Trophoblast cell (in vitro differentiated cells and primary cell): ENCODE results near the gene GLP2R.

ENCODE experiments used
- DNase-seq, 2 donors: peaks; one replicate each; pipeline ENCODE4 v3.0.0-alpha.2; 2016
- H2AFZ ChIP-seq: 2 replicates; pipeline ENCODE4 v1.6.1; 2013; ENCODE audit warnings: low read length, moderate library complexity, mild to moderate bottlenecking; ENCODE audit not compliant: insufficient read depth, poor library complexity
- H2AK5ac ChIP-seq: 2 replicates; pipeline ENCODE4 v1.6.1; 2013; ENCODE audit warnings: mild to moderate bottlenecking, low read length
- H2BK120ac ChIP-seq: 2 replicates; pipeline ENCODE4 v1.6.1; 2013; ENCODE audit warnings: low read length, mild to moderate bottlenecking, moderate library complexity; ENCODE audit not compliant: insufficient read depth, poor library complexity
- H2BK12ac ChIP-seq: 2 replicates; pipeline ENCODE4 v1.6.1; 2013; ENCODE audit warnings: mild to moderate bottlenecking, low read length, moderate library complexity
- H2BK5ac ChIP-seq: 2 replicates; pipeline ENCODE4 v1.6.1; 2013; ENCODE audit warnings: low read length, low read depth, moderate library complexity, mild to moderate bottlenecking; ENCODE audit not compliant: poor library complexity
- H3K14ac ChIP-seq: 2 replicates; pipeline ENCODE4 v1.6.1; 2013; ENCODE audit warnings: mild to moderate bottlenecking, low read length
- H3K18ac ChIP-seq: 2 replicates; pipeline ENCODE4 v1.6.1; 2013; ENCODE audit warnings: mild to moderate bottlenecking, low read length
- H3K23ac ChIP-seq: 2 replicates; pipeline ENCODE4 v1.6.1; 2013; ENCODE audit warnings: low read length
- H3K27ac ChIP-seq: 2 replicates; pipeline ENCODE4 v1.5.1; 2013; ENCODE audit warnings: low read depth, mild to moderate bottlenecking, inconsistent platforms, low read length, moderate library complexity
- H3K27me3 ChIP-seq: 2 replicates; pipeline ENCODE4 v1.6.1; 2013; ENCODE audit warnings: inconsistent platforms, mild to moderate bottlenecking, low read length, moderate library complexity; ENCODE audit not compliant: insufficient read depth
- H3K36me3 ChIP-seq, 2 experiments: 1 replicate in 1 of 2; 2 replicates in 1 of 2; pipeline ENCODE4 v1.6.1; 2013; ENCODE audit warnings: low read length in 2 of 2, mild to moderate bottlenecking in 2 of 2, moderate library complexity in 1 of 2; ENCODE audit not compliant: insufficient read depth in 2 of 2, control insufficient read depth in 1 of 2
- H3K4ac ChIP-seq: 2 replicates; pipeline ENCODE4 v1.6.1; 2013; ENCODE audit warnings: low read depth, mild to moderate bottlenecking, low read length, moderate library complexity
- H3K4me1 ChIP-seq, 2 experiments: 1 replicate in 1 of 2; 2 replicates in 1 of 2; pipeline ENCODE4 v1.6.1; 2013; ENCODE audit warnings: low read length in 2 of 2, mild to moderate bottlenecking in 2 of 2, moderate library complexity in 1 of 2; ENCODE audit not compliant: insufficient read depth in 2 of 2, control insufficient read depth in 1 of 2
- H3K4me2 ChIP-seq: 2 replicates; pipeline ENCODE4 v1.6.1; 2013; ENCODE audit warnings: inconsistent platforms, mild to moderate bottlenecking, low read length, moderate library complexity
- H3K4me3 ChIP-seq: 2 replicates; pipeline ENCODE4 v1.5.1; 2013; ENCODE audit warnings: mild to moderate bottlenecking, low read depth, low read length, inconsistent platforms
- H3K79me1 ChIP-seq: one replicate; pipeline ENCODE4 v1.6.1; 2013; ENCODE audit warnings: low read length
- H3K79me2 ChIP-seq: 2 replicates; pipeline ENCODE4 v1.6.1; 2013; ENCODE audit warnings: low read length, mild to moderate bottlenecking; ENCODE audit not compliant: control insufficient read depth, insufficient read depth, poor library complexity
- H3K9ac ChIP-seq: 2 replicates; pipeline ENCODE4 v1.6.1; 2013; ENCODE audit warnings: mild to moderate bottlenecking, low read length
- H3K9me3 ChIP-seq: 2 replicates; pipeline ENCODE4 v1.6.1; 2013; ENCODE audit warnings: low read depth, mild to moderate bottlenecking, control low read depth, inconsistent platforms, low read length; ENCODE audit not compliant: insufficient read depth
- H4K12ac ChIP-seq: 2 replicates; pipeline ENCODE4 v1.6.1; 2013; ENCODE audit warnings: low read depth, mild to moderate bottlenecking, low read length, moderate library complexity
- H4K8ac ChIP-seq: 2 replicates; pipeline ENCODE4 v1.6.1; 2013; ENCODE audit warnings: low read depth, mild to moderate bottlenecking, low read length, moderate library complexity
- H4K91ac ChIP-seq: one replicate; pipeline ENCODE4 v1.6.1; 2013; ENCODE audit warnings: low read depth, mild to moderate bottlenecking, low read length, moderate library complexity
- WGBS: extraction: QIAGEN DNeasy Blood & Tissue Kit; methylation state at CpG from one replicate; pipeline ENCODE4 v1.1.7; 2013; ENCODE audit warnings: missing lambda C conversion rate; ENCODE audit not compliant: insufficient read length, insufficient coverage; ENCODE audit errors: extremely low coverage; 5-methylcytosine and 5-hydroxymethylcytosine counted together

The GLP2R gene

DNA sequence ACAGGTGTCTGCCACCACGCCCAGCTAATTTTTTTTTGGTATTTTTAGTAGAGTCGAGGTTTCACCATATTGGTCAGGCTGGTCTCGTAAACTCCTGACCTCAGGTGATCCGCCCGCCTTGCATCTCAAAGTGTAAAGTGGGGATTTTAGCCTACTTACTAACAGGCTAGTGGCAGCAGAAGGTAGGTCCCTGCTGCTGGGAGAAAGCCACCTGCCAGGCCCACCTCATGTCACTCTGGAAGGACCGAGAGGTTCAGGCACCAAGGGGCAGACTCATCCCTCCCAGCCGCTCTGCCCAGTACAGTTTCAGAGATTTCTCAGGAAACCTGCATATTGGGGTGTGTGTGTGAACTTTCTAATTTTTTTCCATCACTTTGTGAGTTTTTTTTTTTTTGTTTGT, 81.4 kb downstream of the GLP2R start:
- H3K27me3 ChIP-seq = no peaks in the 10 kb centered on the region
- no peak overlapping the region for H2BK5ac ChIP-seq
- H3K4ac ChIP-seq = no peak overlapping the region
- DNase-seq = no peak
- no peak overlapping the region for H2AFZ ChIP-seq
- H3K36me3 ChIP-seq = peaks cover 0 to 2% of the 10 kb centered on the region in 2 experiments
- no peak overlapping the region for H3K23ac ChIP-seq
- no peak overlapping the region for H2AK5ac ChIP-seq
- H3K4me3 ChIP-seq = no peak overlapping the region
- H3K4me2 ChIP-seq = no peak overlapping the region
- no peak overlapping the region for H4K12ac ChIP-seq
- H2BK12ac ChIP-seq = no peak overlapping the region
- no peaks in the 10 kb centered on the region for H3K9me3 ChIP-seq
- H3K79me1 ChIP-seq = no peaks in the 10 kb centered on the region
- H3K9ac ChIP-seq = no peak overlapping the region
- peaks cover 8 to 9% of the 10 kb centered on the region in 2 experiments for H3K4me1 ChIP-seq
- no peak overlapping the region for H2BK120ac ChIP-seq
- H4K8ac ChIP-seq = no peak overlapping the region
- H3K14ac ChIP-seq = no peak overlapping the region
- WGBS = no CpG with 5 or more reads among the region's 7 CpGs
- H4K91ac ChIP-seq = no peak overlapping the region
- no peaks in the 10 kb centered on the region for H3K79me2 ChIP-seq
- no peak overlapping the region for H3K18ac ChIP-seq
- no peak overlapping the region for H3K27ac ChIP-seq

DNA sequence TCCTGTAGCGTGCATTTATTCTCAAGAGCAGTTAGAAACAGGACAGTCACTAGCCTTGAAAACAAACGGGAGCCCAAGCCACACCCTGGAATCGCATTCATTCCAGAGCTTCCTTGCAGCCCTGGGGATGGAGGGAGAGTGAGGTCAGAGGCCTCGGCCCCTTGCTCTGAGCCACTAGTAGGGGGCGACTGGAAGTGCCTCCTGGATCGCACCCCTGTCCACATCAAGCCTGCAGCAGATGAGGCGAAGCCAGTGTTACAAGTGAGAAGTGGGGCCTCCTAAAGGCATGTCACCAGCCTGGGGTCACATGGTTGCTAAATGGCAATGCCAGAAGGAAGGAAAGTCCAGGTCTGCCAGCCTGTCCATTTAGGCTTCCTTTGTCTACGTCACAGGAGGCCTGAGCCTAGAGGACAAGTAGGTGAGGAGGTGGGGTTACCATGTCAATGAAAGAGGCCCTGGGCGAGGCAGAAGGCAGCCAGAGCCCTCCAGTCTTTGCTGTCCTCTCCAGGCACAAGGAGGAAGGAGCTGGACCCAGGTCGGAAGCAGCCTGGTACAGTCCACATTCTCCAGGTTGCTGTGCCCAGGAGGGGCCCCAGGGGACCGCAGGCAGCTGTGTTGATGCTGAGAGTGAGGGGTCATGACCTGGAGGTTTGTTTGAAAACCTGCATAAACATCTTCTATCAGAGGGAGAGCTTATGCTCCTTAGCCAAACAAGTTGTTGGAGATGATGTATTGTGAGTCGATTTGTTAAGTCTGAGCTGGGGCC, 82.3 kb downstream of the GLP2R start:
- no peak overlapping the region for H3K4me2 ChIP-seq
- no peak overlapping the region for H3K4ac ChIP-seq
- H3K18ac ChIP-seq = no peak overlapping the region
- H3K27me3 ChIP-seq = no peaks in the 10 kb centered on the region
- WGBS = no CpG with 5 or more reads among the region's 12 CpGs
- no peak overlapping the region for H2BK5ac ChIP-seq
- H2BK12ac ChIP-seq = peak overlapping the region; percentile 29
- H3K36me3 ChIP-seq = peaks cover 0 to 7% of the 10 kb centered on the region in 2 experiments
- no peak overlapping the region for H3K4me3 ChIP-seq
- H4K8ac ChIP-seq = no peak overlapping the region
- no peaks in the 10 kb centered on the region for H3K79me1 ChIP-seq
- H2AFZ ChIP-seq = no peak overlapping the region
- no peak overlapping the region for H4K91ac ChIP-seq
- H3K14ac ChIP-seq = no peak overlapping the region
- no peak overlapping the region for H2AK5ac ChIP-seq
- H3K79me2 ChIP-seq = no peaks in the 10 kb centered on the region
- H4K12ac ChIP-seq = no peak overlapping the region
- no peaks in the 10 kb centered on the region for H3K9me3 ChIP-seq
- DNase-seq = peak in 1 of 2 donors; percentile 49
- no peak overlapping the region for H3K23ac ChIP-seq
- peaks cover 8 to 9% of the 10 kb centered on the region in 2 experiments for H3K4me1 ChIP-seq
- no peak overlapping the region for H3K9ac ChIP-seq
- H2BK120ac ChIP-seq = no peak overlapping the region
- no peak overlapping the region for H3K27ac ChIP-seq

DNA sequence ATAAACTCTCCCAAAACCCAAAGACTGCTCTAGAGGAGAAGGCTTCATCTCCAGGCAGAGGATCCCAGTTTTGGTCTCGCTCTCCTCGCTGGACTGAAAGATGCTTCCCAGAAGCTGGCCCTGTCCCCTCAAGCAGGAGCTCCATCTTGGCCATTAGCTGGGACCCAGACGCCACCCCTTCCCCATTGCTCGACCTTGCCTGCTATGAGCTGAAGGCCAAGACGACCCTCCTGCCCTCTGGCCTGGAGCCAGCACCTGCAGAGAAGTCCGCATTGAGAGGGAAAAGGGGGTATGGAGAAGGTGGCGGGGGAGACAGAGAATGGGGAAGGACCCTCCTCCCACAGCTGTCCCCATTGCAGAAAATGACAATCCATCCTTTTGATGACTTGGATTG, 82.9 kb downstream of the GLP2R start:
- H2BK5ac ChIP-seq = no peak overlapping the region
- H3K9me3 ChIP-seq = no peaks in the 10 kb centered on the region
- H2AK5ac ChIP-seq = no peak overlapping the region
- no peaks in the 10 kb centered on the region for H3K79me2 ChIP-seq
- no peak overlapping the region for H2BK120ac ChIP-seq
- H3K36me3 ChIP-seq = peaks cover 3 to 11% of the 10 kb centered on the region in 2 experiments
- no peak overlapping the region for H3K23ac ChIP-seq
- H3K14ac ChIP-seq = no peak overlapping the region
- H4K12ac ChIP-seq = no peak overlapping the region
- H3K9ac ChIP-seq = no peak overlapping the region
- no peak overlapping the region for H2BK12ac ChIP-seq
- no peak overlapping the region for H2AFZ ChIP-seq
- no CpG with 5 or more reads among the region's 7 CpGs for WGBS
- no peaks in the 10 kb centered on the region for H3K27me3 ChIP-seq
- DNase-seq = no peak
- H3K4ac ChIP-seq = no peak overlapping the region
- H3K4me1 ChIP-seq = peaks cover 8 to 9% of the 10 kb centered on the region in 2 experiments
- H4K8ac ChIP-seq = no peak overlapping the region
- H3K4me2 ChIP-seq = no peak overlapping the region
- H4K91ac ChIP-seq = no peak overlapping the region
- no peak overlapping the region for H3K27ac ChIP-seq
- no peaks in the 10 kb centered on the region for H3K79me1 ChIP-seq
- H3K18ac ChIP-seq = no peak overlapping the region
- H3K4me3 ChIP-seq = peak overlapping the region; percentile 18

DNA sequence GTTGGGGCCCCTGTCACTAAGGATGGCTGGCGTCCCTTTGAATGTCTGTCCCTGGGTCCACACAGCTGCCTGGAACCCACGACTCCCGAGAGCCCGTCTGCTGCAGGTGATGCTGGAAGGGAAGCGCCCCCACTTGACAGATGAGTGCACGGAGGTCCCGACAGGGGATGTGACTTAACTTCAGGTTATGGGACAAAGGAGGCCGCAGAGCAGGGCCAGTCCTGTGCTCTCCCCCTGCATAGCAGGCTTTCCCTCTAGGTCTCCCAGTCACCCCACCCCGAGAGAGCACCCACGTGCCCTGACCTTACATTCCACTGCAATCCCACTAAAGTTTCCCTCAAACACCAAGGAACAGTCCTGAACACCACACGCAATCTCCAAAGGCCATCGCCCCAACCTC, 85.4 kb downstream of the GLP2R start:
- Histone ChIP-seq H3K27me3 (no peaks in the 10 kb centered on the region), H4K91ac (no peak overlapping the region), H2BK12ac (no peak overlapping the region), H3K79me1 (no peaks in the 10 kb centered on the region), H3K14ac (no peak overlapping the region), H4K8ac (no peak overlapping the region), H2AK5ac (no peak overlapping the region), H3K4me3 (no peak overlapping the region), H3K36me3 (peaks cover 8 to 20% of the 10 kb centered on the region in 2 experiments), H3K9me3 (no peaks in the 10 kb centered on the region), H3K27ac (no peak overlapping the region), H2BK120ac (no peak overlapping the region), H3K4me2 (no peak overlapping the region), H3K9ac (no peak overlapping the region), H3K4me1 (peaks cover 8 to 9% of the 10 kb centered on the region in 2 experiments), H2BK5ac (no peak overlapping the region), H3K79me2 (no peaks in the 10 kb centered on the region), H3K23ac (no peak overlapping the region), H3K4ac (no peak overlapping the region), H3K18ac (no peak overlapping the region), H4K12ac (no peak overlapping the region), H2AFZ (no peak overlapping the region)
- no peak for DNase-seq
- no CpG with 5 or more reads among the region's 12 CpGs for WGBS
